Panc1 (cell line): ENCODE results near the gene CLSTN2.

Experiments used
- CTCF ChIP-seq: fragments of 450-650 bp; IDR thresholded peaks from 2 replicates; pipeline ENCODE4 v1.5.1; 2017; ENCODE audit warnings: mild to moderate bottlenecking
- POLR2AphosphoS5 ChIP-seq: IDR thresholded peaks from 2 replicates; pipeline ENCODE4 v1.6.1; 2012; ENCODE audit warnings: mild to moderate bottlenecking, low read depth, low read length, moderate library complexity

DNA sequence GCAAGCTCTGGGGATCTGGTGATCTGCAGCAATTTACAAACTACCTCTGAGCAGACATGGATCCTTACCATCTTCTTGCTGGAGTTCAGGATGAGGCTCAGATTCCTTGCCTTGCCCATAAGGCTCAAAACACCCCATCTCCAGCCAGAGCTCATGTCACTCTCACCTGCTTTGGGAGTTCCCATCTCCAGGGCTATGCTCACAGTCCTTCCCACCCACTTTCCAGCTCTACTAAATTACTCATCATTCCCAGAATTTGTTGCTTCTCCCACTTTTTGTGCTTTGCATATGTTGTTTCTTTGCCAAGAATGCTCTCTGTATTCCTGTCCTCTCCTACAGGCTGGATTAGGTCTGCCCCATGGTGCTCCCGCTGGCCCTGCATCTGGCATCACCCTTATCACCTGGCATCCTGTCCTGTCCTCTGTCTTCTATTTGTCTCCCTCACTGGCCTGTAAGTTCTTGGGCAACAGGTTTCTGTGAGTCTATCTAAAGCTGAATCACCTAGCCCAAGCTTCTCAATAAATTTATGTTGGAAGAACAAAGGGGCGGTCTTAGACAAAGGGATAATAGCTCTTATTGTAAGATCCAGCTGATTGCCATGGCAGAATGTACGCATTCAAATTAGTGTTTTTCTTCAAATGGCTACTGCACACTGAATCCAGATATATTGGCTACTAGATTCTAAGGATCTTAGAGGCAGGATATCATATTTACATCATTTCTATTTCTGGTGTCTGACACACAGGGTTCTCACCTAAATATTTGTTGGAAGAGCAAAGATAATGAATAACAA lies 179.2 kb downstream of the CLSTN2 start:
- TF ChIP-seq CTCF (no peak), POLR2AphosphoS5 (no peak)
